ENCODE measurements around the gene GNG2. TPM values are rescaled to one million over a fixed set of nuclear protein-coding genes. Genes with fewer than 3 reads are reported as not detected.
A peak's percentile ranks its signal among the peaks of the same experiment; 100 is the strongest.

Gene GNG2
- polyA plus RNA-seq, 1 of the 3 experiments (the other 2 are of a cell fraction), result 17.8 TPM

DNA sequence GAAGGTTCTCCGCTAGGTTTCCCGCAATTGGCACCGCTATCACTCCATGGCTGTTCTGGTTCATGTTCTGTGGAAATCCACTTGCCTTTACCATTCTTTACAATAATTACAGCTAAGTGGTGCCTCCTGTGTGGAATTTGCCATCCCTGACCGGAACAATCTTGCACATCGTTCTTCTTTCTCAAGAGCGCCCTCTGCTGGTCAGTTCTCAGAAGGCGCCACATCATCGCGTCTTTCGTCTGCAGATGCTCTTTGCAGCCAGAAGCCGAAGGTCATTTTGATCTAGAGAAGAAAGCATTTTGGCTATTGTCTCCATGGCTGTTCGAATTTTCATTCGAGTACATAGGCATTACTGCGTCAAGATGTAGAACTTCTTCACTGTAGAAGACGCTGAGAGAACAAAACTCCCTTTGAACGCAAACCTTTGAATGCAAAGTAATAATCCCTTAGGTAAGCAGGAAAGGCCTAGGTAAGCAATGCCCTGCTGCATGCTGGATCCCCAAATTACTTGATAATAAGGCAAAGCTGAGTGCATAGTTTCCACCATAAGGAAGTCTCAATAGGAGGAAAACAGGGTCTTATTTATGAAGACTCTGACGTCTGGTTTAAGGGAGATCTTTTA is 118.8 kb downstream of the GNG2 start:
- TF ChIP-seq RCOR1 (IDR thresholded peaks at IDR 0.05; ENCODE audit: low read length) (0 out of 2 replicates have a peak, but pooled peaks have one; percentile 28), USF2 (IDR thresholded peaks at IDR 0.05; ENCODE audit: borderline replicate concordance, low read depth, low read length) (no peak), REST (IDR thresholded peaks at IDR 0.05; ENCODE audit: low read depth, low read length) (no peak), CTCF (IDR thresholded peaks at IDR 0.05) (peak; percentile 91), MEF2A (IDR thresholded peaks at IDR 0.05; ENCODE audit: borderline replicate concordance, low read depth) (no peak), EZH2phosphoT487 (IDR thresholded peaks at IDR 0.05; ENCODE audit: borderline replicate concordance, low read depth) (no peak), USF1 (IDR thresholded peaks at IDR 0.05; ENCODE audit: borderline replicate concordance, low read depth) (no peak), ELF1 (IDR thresholded peaks at IDR 0.05) (no peak), TAF1 (IDR thresholded peaks at IDR 0.05; ENCODE audit: borderline replicate concordance, low read depth, low read length) (no peak), SMC3 (IDR thresholded peaks at IDR 0.05; ENCODE audit: low read depth, low read length) (peak; percentile 90), RAD21 (IDR thresholded peaks at IDR 0.05; ENCODE audit: low read length) (peak; percentile 93), JUND (IDR thresholded peaks at IDR 0.05) (no peak)
- H3K4me2 ChIP-seq, result no peak overlapping the region
- H3K4me1 ChIP-seq (ENCODE audit: control insufficient read depth in 1 of 2, insufficient read depth in 2 of 2, low read depth in 1 of 2, low read length in 1 of 2), result peaks cover 0 to 2% of the 10 kb centered on the region in 2 experiments; a peak in 2 of 4 replicates
- peak overlapping the region; percentile 60; the same call in 1 of the 2 replicates for H2AFZ ChIP-seq (ENCODE audit: low read depth)
- H3K27ac ChIP-seq (ENCODE audit: low read depth in 2 of 2, low read length in 1 of 2), result peak overlapping the region in 1 of 2 experiments; percentile 55; a peak in 1 of 4 replicates
- H4K20me1 ChIP-seq (ENCODE audit: insufficient read depth), result no peaks in the 10 kb centered on the region
- no peaks in the 10 kb centered on the region for H3K27me3 ChIP-seq (ENCODE audit: insufficient read depth)
- whole genome bisulfite sequencing (ENCODE audit: low lambda C conversion rate), result 31% methylated on average over 17 of the region's 17 CpGs
- no peaks in the 10 kb centered on the region for H3K9me2 ChIP-seq
- no peaks in the 10 kb centered on the region for H3K9me3 ChIP-seq
- peak; percentile 63 for DNase-seq
- POLR2A ChIA-PET, result interaction anchor here (0.6 to 2.0 kb wide), 2 partner anchors 9 to 119 kb away, joined by 3 to 9 read pairs; partner anchors contain the start of gene GNG2
- no peak overlapping the region for H3K9ac ChIP-seq
- H3K36me3 ChIP-seq (replicated peaks in 1 of 2; ENCODE audit: control insufficient read depth in 1 of 2, insufficient read depth in 2 of 2, low read length in 1 of 2), result no peaks in the 10 kb centered on the region
- no peaks in the 10 kb centered on the region for H3K79me2 ChIP-seq (ENCODE audit: insufficient read depth)
- H3K4me3 ChIP-seq (ENCODE audit: low read depth in 2 of 2, low read length in 1 of 2), result no peak overlapping the region; a peak in 1 of 4 replicates
- CTCF ChIA-PET, result interaction anchor here (0.6 to 7.1 kb wide), 60 partner anchors 9 to 956 kb away, joined by 3 to 81 read pairs (median 4); partner anchors contain the start of genes FRMD6, GNG2 and RTRAF
- no peaks in the 10 kb centered on the region for H3F3A ChIP-seq (replicated peaks; ENCODE audit: insufficient read depth)

Data from SK-N-SH (cell line).